ENCODE measurements around the gene GPSM3. TPM values are rescaled to one million over a fixed set of nuclear protein-coding genes. Genes with fewer than 3 reads are reported as not detected.

GPSM3 gene
- total RNA-seq, 1 donor = 1.1 TPM

DNA sequence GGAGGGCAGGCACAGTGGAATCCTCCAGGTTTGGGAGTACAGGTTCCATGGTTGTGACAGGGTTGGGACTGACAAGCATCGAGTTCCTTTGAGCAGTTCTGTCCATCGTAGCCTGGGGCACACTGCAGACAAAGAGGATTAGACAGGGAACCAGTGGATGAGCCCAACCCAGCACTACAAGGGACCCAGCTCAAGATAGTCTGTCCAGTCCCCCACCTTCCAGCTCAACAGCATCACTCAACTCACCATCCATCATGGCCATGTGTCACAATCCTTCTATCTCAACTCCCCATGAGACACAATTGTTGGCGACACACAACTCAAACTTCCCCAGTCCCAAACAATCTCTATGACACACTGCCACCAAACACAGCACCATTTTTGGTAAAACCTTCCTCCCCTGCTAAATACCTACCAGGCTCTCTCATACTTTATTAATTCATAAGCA, 11.8 kb upstream of the GPSM3 start:
- H3K4me1 ChIP-seq (ENCODE audit: insufficient read depth, low read length) = no peaks in the 10 kb centered on the region
- H3K36me3 ChIP-seq (ENCODE audit: insufficient read depth, low read length) = no peaks in the 10 kb centered on the region
- TF ChIP-seq, protein P1, sequence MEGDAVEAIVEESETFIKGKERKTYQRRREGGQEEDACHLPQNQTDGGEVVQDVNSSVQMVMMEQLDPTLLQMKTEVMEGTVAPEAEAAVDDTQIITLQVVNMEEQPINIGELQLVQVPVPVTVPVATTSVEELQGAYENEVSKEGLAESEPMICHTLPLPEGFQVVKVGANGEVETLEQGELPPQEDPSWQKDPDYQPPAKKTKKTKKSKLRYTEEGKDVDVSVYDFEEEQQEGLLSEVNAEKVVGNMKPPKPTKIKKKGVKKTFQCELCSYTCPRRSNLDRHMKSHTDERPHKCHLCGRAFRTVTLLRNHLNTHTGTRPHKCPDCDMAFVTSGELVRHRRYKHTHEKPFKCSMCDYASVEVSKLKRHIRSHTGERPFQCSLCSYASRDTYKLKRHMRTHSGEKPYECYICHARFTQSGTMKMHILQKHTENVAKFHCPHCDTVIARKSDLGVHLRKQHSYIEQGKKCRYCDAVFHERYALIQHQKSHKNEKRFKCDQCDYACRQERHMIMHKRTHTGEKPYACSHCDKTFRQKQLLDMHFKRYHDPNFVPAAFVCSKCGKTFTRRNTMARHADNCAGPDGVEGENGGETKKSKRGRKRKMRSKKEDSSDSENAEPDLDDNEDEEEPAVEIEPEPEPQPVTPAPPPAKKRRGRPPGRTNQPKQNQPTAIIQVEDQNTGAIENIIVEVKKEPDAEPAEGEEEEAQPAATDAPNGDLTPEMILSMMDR (IDR thresholded peaks at IDR 0.05; ENCODE audit: extremely low read depth, low read depth, low read length) = no peak
- peak; percentile 32 for DNase-seq (ENCODE audit: insufficient read length, low spot score, missing footprints)
- H3K4me3 ChIP-seq (ENCODE audit: insufficient read depth, low read length) = no peak overlapping the region
- no peak overlapping the region for H2AFZ ChIP-seq (ENCODE audit: low read length)
- no peaks in the 10 kb centered on the region for H4K20me1 ChIP-seq (ENCODE audit: insufficient read depth, low read length)
- H3K79me2 ChIP-seq (ENCODE audit: insufficient read depth, low read length) = no peaks in the 10 kb centered on the region
- H3K27me3 ChIP-seq (ENCODE audit: insufficient read depth, low read length) = peaks cover 8% of the 10 kb centered on the region
- no peak overlapping the region for H3K4me2 ChIP-seq (ENCODE audit: insufficient read depth, low read length)
- H3K9me3 ChIP-seq (ENCODE audit: low read depth, low read length) = no peaks in the 10 kb centered on the region
- H3K27ac ChIP-seq (ENCODE audit: low read depth, low read length) = no peak overlapping the region

DNA sequence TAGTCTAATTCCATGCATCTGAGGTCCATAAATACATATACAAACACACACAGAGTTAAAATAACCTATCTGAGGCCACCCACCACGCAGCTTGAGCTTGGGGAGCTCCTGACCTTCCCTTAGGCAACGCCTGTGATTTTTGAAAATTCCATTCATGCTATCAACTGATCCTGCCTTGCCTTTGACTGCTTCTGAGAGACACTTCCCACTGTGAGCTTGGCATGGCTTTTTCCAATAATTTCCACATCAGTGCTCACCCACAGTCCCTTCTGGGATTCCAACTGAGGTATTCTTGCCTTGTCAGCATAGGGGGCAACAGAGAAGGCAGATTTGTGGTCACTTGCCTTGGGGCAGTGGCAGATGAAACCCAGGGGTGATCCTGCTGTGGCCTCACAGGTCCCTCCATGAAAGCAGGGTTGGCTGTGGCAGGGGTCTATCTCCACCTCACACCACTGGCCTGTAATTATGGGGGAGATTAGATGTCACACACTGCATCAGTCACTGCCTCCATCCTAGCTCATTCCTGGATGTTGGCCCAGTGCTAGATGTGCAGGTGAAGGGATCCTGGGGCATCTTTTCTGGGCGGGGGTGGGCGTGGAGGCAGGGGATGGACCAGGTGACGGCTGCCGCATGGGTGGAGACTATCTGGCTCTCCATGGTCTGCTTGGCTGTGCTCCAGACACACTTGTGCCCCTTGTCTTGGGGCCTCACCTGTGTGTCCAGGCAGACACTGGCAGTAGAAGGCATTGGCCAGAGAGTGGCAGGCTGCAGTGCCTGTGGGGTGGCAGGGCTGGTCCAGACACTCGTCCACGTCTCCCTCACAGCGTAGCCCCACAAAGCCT, 11.2 kb upstream of the GPSM3 start:
- no peak overlapping the region for H3K4me2 ChIP-seq (ENCODE audit: insufficient read depth, low read length)
- TF ChIP-seq, protein P1 (IDR thresholded peaks at IDR 0.05; ENCODE audit: extremely low read depth, low read depth, low read length) = no peak
- H3K4me3 ChIP-seq (ENCODE audit: insufficient read depth, low read length) = no peak overlapping the region
- H2AFZ ChIP-seq (ENCODE audit: low read length) = no peak overlapping the region
- H3K27me3 ChIP-seq (ENCODE audit: insufficient read depth, low read length) = peaks cover 5% of the 10 kb centered on the region
- no peak for DNase-seq (ENCODE audit: insufficient read length, low spot score, missing footprints)
- H4K20me1 ChIP-seq (ENCODE audit: insufficient read depth, low read length) = no peaks in the 10 kb centered on the region
- H3K4me1 ChIP-seq (ENCODE audit: insufficient read depth, low read length) = no peaks in the 10 kb centered on the region
- H3K9me3 ChIP-seq (ENCODE audit: low read depth, low read length) = no peaks in the 10 kb centered on the region
- H3K27ac ChIP-seq (ENCODE audit: low read depth, low read length) = no peak overlapping the region
- no peaks in the 10 kb centered on the region for H3K36me3 ChIP-seq (ENCODE audit: insufficient read depth, low read length)
- H3K79me2 ChIP-seq (ENCODE audit: insufficient read depth, low read length) = no peaks in the 10 kb centered on the region

DNA sequence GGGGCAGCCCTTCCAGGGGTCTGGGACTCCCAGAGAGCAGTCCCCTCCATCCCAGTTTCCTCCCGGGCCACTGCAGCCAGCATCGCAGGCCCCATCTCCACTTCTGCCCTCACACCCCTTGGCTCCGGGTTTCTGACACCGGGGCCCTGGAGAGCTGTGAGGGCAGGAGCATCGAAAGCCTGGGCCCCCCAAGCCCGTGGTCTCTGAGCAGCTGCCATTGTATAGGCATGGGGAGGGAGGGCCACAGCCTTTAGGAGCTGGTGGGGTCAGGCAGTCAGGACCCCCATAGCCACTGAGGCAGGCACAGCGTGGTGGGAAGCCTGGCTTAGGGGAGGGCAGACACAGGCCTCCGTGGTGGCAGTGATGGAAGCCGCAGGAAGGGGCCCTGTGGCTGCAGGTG, 9.7 kb upstream of the GPSM3 start:
- H3K27me3 ChIP-seq (ENCODE audit: insufficient read depth, low read length) = peaks cover 5% of the 10 kb centered on the region
- no peak overlapping the region for H3K27ac ChIP-seq (ENCODE audit: low read depth, low read length)
- H4K20me1 ChIP-seq (ENCODE audit: insufficient read depth, low read length) = no peaks in the 10 kb centered on the region
- DNase-seq (ENCODE audit: insufficient read length, low spot score, missing footprints) = peak; percentile 2
- H3K4me3 ChIP-seq (ENCODE audit: insufficient read depth, low read length) = no peak overlapping the region
- no peak overlapping the region for H2AFZ ChIP-seq (ENCODE audit: low read length)
- H3K4me1 ChIP-seq (ENCODE audit: insufficient read depth, low read length) = peaks cover 3% of the 10 kb centered on the region
- H3K36me3 ChIP-seq (ENCODE audit: insufficient read depth, low read length) = no peaks in the 10 kb centered on the region
- no peak overlapping the region for H3K4me2 ChIP-seq (ENCODE audit: insufficient read depth, low read length)
- H3K79me2 ChIP-seq (ENCODE audit: insufficient read depth, low read length) = no peaks in the 10 kb centered on the region
- TF ChIP-seq, protein P1 (IDR thresholded peaks at IDR 0.05; ENCODE audit: extremely low read depth, low read depth, low read length) = no peak
- H3K9me3 ChIP-seq (ENCODE audit: low read depth, low read length) = no peaks in the 10 kb centered on the region

DNA sequence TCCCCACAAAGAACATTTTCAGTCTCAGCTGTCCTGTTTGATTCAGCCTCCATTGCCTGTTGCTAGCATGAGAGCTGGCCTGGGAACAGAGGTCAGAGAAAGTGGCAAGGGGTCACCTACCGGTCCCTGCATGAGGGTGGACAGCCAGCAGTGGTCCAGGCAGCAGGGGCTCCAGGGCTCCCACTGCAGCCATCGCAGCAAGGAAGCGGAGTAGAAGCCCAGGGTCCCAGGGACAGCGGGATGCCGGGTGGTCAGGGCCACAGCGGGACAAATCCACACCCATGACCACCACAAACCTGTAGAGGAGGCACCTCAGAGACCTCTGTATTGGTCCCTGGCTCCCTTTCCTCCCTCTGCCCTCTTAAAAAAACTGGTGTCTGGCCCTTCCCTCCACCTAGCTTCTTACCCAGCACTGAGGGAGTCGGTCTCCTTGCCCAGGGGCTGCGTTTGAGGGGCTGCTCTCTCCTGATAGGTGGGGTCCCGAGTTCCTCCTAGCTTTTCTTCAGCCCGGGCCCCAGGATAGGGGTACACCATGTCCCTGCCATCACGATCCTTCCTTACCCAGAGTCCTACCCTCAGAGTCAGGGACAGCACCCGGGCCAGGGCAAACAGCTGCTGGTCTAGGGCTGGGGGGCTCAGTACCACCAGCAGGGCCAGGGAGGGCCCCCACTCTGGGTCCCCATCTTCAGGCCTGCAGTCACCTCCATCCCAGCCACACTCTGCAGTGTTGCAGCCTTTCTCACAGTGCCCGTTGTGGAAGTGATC, 8.4 kb upstream of the GPSM3 start:
- Histone ChIP-seq H4K20me1 (ENCODE audit: insufficient read depth, low read length) (no peaks in the 10 kb centered on the region), H3K4me3 (ENCODE audit: insufficient read depth, low read length) (no peak overlapping the region), H3K27me3 (ENCODE audit: insufficient read depth, low read length) (peaks cover 5% of the 10 kb centered on the region), H3K9me3 (ENCODE audit: low read depth, low read length) (no peaks in the 10 kb centered on the region), H3K27ac (ENCODE audit: low read depth, low read length) (no peak overlapping the region), H2AFZ (ENCODE audit: low read length) (no peak overlapping the region), H3K4me1 (ENCODE audit: insufficient read depth, low read length) (peaks cover 13% of the 10 kb centered on the region), H3K4me2 (ENCODE audit: insufficient read depth, low read length) (no peak overlapping the region), H3K79me2 (ENCODE audit: insufficient read depth, low read length) (no peaks in the 10 kb centered on the region), H3K36me3 (ENCODE audit: insufficient read depth, low read length) (no peaks in the 10 kb centered on the region)
- DNase-seq (ENCODE audit: insufficient read length, low spot score, missing footprints) = peak; percentile 70
- TF ChIP-seq, protein P1 (IDR thresholded peaks at IDR 0.05; ENCODE audit: extremely low read depth, low read depth, low read length) = no peak
